ENCODE data around the gene KLHDC7B. TPM values are rescaled to one million over a fixed set of nuclear protein-coding genes. Genes with fewer than 3 reads are reported as not detected.

The KLHDC7B gene
- total RNA-seq, 1 experiment from 2014 or later = 1.8 TPM

GRCh38 chr22:50531546-50531961, 14.1 kb upstream of the KLHDC7B start:
- ChIA-PET POLR2A (interaction anchor here (0.7 kb wide), 1 partner anchor 163 kb away, joined by 15 read pairs; no protein-coding TSS in a partner anchor), CTCF (no interaction called here)
- intact Hi-C loops (cut with micrococcal nuclease; ENCODE audit: unreplicated experiment) = no loop called here
- Histone ChIP-seq H3K27ac (ENCODE audit: low read length) (peak overlapping the region; percentile 91), H3K4me1 (ENCODE audit: control insufficient read depth, insufficient read depth, low read length) (peaks cover 7% of the 10 kb centered on the region), H3K9me3 (ENCODE audit: control insufficient read depth, insufficient read depth, low read depth, low read length) (no peaks in the 10 kb centered on the region), H3K4me3 (ENCODE audit: low read depth in 2 of 2, low read length in 2 of 2) (peak overlapping the region; percentile 56 to 79), H3K36me3 (ENCODE audit: control insufficient read depth, insufficient read depth, low read length) (no peaks in the 10 kb centered on the region; the same call in 1 of the 2 replicates), H3K27me3 (ENCODE audit: control insufficient read depth, insufficient read depth, low read length) (no peaks in the 10 kb centered on the region)
- DNase-seq (ENCODE audit: low read depth, low spot score) (no peak), ATAC-seq (peak; percentile 27)
- in situ Hi-C loops (cut with HindIII; ENCODE audit: low pct_unique_long_range_greater_than_20kb, low sequenced_read_pairs) = no loop called here
- BruUV-seq (replicated peaks) = no TSS peak
- TF ChIP-seq SIN3A (IDR thresholded peaks at IDR 0.05; ENCODE audit: borderline replicate concordance, insufficient read depth, low read depth, low read length) (no peak), POLR2AphosphoS5 (IDR thresholded peaks at IDR 0.05; ENCODE audit: low read depth, low read length) (no peak), TCF7L2 (IDR thresholded peaks at IDR 0.05; ENCODE audit: low read depth, low read length) (no peak)
- TF ChIP-seq, protein P1, sequence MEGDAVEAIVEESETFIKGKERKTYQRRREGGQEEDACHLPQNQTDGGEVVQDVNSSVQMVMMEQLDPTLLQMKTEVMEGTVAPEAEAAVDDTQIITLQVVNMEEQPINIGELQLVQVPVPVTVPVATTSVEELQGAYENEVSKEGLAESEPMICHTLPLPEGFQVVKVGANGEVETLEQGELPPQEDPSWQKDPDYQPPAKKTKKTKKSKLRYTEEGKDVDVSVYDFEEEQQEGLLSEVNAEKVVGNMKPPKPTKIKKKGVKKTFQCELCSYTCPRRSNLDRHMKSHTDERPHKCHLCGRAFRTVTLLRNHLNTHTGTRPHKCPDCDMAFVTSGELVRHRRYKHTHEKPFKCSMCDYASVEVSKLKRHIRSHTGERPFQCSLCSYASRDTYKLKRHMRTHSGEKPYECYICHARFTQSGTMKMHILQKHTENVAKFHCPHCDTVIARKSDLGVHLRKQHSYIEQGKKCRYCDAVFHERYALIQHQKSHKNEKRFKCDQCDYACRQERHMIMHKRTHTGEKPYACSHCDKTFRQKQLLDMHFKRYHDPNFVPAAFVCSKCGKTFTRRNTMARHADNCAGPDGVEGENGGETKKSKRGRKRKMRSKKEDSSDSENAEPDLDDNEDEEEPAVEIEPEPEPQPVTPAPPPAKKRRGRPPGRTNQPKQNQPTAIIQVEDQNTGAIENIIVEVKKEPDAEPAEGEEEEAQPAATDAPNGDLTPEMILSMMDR (IDR thresholded peaks at IDR 0.05) = no peak

GRCh38 chr22:50531962-50532674, 13.6 kb upstream of the KLHDC7B start:
- DNase-seq (ENCODE audit: low read depth, low spot score) = no peak

More at GRCh38 chr22:50531962-50532674, 13.6 kb upstream of the KLHDC7B start:
- in situ Hi-C loops (cut with HindIII; ENCODE audit: low pct_unique_long_range_greater_than_20kb, low sequenced_read_pairs) (no loop called here), intact Hi-C loops (cut with micrococcal nuclease; ENCODE audit: unreplicated experiment) (no loop called here)
- Histone ChIP-seq H3K4me1 (ENCODE audit: control insufficient read depth, insufficient read depth, low read length) (peaks cover 6% of the 10 kb centered on the region), H3K27me3 (ENCODE audit: control insufficient read depth, insufficient read depth, low read length) (no peaks in the 10 kb centered on the region), H3K36me3 (ENCODE audit: control insufficient read depth, insufficient read depth, low read length) (no peaks in the 10 kb centered on the region; the same call in 1 of the 2 replicates), H3K9me3 (ENCODE audit: control insufficient read depth, insufficient read depth, low read depth, low read length) (no peaks in the 10 kb centered on the region), H3K4me3 (ENCODE audit: low read depth in 2 of 2, low read length in 2 of 2) (peak overlapping the region; percentile 56 to 79), H3K27ac (ENCODE audit: low read length) (peak overlapping the region; percentile 57)
- ATAC-seq = peak; percentile 54
- POLR2A ChIA-PET = interaction anchor here (0.5 to 0.7 kb wide), 2 partner anchors 80 to 162 kb away, joined by 4 to 15 read pairs; no protein-coding TSS in a partner anchor
- CTCF ChIA-PET = no interaction called here
- 0 out of 2 replicates have a peak, but pooled peaks have one; percentile 13 for TF ChIP-seq POLR2AphosphoS5 (IDR thresholded peaks at IDR 0.05; ENCODE audit: low read depth, low read length)
- no peak for TF ChIP-seq REST (IDR thresholded peaks at IDR 0.05; ENCODE audit: insufficient read depth in 1 of 2, low read depth in 2 of 2, low read length in 1 of 2)
- BruUV-seq (replicated peaks) = no TSS peak

All from Panc1 (cell line).